GM21825 (cell line): ENCODE data around the gene TMEM37.

Experiments used
- ATAC-seq: cut with Tn5 transposase; IDR thresholded peaks from one replicate; pipeline ENCODE4 v1.9.1; 2021; ENCODE audit warnings: mild to moderate bottlenecking, moderate library complexity; ENCODE audit not compliant: unreplicated experiment

The TMEM37 gene

DNA sequence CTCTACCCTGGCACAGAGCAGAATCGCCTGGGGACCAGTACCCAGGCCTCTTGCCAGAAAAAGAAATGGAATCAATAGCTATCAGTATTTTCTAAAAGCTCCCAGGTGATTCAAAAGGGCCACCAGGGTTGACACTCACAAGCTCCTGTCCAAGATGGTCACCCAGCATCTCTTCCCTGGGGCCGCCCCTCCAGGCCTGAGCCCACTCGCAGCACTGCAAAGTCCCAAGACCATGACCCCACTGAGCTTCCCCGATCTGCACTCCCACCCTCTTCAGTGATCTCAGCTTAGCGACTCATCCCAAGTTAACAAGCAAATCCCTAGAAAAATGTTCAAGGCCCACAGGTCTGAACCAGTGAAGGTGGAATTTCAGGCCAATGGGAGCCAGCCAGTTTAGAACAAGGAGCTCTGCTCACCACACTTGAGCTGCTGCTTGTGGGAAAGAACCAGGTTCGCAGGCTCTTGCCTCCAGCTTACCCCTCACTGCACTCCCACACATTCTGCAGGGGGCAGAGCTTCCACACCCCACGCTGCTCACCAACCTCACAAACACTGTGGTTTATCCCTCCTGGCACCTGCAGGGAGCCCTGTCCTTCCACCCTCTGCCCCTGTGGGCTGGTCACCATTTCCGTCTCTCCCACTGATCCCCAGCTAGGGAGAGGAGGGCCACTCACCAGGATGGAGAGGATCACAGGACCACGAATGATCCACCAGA is 19.8 kb downstream of the TMEM37 start:
- no peak for ATAC-seq

DNA sequence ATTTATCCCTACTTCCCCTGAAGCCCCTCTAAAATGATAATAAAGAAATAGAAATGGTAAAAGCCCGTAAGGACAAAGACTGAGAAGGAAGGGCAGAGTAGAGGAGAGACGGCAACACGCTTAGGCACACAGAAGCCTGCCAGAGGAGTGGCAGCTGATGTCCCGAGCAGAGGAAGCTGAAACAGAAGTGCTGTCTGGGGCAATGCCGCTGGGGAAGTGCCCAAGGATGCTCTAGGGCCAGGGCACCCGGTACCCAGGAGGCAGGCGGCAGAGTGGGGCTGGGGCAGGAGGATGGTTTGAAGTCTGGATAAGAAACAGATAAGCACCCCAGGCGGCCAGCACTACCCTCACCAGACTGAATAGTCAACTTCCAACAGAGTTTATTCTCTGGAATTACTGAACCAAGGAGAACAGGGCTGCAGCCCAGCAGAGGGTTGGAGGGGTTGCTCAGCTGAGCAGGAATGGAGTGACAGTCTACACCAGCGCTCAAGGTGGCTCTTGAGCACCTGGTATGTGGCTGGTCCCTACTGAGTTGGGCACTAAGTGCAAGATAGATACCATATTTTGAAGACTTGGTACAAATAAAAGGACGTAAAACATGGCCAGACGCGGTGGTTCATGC is 22.4 kb downstream of the TMEM37 start:
- ATAC-seq: no peak

DNA sequence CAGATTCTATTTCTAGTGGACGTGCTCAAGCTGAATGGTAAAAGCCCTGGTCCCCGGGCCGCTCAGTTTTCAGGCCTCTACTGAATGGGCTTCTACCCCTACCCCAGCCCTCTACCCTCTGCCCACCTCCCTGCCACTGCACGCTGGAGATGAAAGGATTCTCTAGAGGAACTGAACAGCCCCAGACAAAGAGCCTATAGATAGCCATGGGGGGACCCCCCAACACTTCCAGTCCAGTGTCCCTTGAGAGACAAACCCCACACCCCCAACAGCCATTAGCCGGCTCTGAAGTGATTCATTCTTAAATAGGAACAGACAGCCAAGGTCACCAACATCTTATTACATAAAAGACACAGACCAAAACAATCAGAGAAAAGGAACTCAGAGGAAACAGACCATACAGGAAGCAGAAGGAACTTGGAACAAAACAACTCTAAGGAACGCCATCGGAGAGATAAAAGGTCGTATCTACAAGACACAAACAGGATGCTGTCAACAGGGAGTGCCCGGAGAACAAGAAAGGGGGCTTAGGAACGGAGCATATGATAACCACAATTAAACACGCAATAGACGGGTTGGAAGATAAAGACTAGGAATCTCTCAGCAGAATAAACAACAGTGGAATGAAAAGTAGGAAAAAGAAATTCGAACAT is 23.5 kb downstream of the TMEM37 start:
- ATAC-seq: no peak

DNA sequence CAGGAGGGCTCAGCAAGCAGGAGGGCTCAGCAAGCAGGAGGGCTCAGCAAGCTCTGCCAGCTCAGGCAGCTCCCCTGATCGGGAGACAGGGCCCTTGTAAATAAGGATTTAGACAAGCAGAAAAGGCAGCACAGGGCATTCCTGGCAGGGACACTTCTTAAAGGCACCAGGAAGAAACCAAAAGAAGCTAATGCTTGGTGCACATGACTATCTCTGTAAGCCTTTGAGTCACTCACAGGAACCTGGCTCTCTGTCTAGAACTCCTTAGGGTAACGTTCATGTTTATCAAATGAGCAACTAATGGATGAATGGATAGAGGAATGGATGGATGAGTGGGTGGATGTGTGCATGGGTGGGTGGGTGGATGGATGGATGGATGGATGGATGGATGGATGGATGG is 28.4 kb downstream of the TMEM37 start:
- no peak for ATAC-seq

DNA sequence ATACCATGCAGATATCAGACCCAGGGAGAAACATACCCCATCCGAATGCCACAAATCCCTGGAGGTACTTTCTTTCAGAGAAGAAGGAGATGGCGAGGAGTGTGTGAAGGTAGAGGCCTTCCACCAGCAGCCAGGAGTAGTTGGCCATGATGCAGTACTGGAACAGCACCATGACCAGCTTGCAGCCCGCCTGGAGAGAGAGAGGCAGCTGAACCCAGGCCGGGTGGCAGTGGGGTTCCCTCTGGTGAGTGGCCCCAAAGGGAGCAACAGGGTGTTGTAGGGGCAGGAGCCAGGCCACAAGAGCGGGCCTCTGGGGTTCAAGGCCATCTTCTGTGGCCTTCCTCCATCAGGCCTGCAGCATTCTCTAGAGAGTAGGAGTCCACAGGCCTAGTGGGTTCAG is 30.2 kb downstream of the TMEM37 start:
- ATAC-seq: no peak

DNA sequence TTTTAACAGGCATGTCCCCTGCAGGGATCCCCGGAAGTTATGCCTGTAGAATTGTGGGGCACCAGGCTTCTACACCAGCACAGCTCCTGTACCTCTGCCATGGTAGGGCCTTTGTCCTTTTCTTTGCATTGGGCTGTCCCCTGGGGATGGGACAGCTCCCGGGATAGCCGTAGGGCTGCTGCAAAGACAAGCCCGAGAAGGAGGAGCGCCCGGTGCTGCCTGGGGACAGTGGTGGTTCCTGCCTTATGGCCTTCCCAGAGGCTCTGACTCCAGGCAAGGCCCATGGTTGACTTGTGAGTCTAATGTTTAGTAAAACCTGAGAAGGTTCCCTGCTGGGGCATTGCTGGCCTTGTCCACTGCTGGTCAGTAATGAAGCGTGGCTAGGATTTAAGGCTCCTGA is 30.9 kb downstream of the TMEM37 start:
- no peak for ATAC-seq

DNA sequence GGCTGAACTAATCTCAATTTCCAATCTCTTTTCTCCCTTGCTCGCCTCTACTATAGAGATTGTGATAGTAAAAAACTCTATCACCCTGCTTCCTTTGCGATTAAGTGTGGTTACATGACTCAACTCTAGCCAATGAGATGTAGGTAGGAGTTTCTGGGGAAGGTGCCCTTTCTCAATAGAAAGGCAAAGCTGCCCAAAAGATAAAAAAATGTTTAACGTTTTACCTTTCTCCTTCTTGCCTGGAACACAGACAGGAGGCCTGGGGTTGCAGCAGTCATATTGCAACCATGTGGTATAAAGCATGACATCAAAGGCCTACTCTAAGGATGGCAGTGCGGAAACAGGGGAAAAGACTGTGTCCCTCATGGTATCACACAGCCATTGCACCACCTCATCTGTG is 31.5 kb downstream of the TMEM37 start:
- no peak for ATAC-seq

DNA sequence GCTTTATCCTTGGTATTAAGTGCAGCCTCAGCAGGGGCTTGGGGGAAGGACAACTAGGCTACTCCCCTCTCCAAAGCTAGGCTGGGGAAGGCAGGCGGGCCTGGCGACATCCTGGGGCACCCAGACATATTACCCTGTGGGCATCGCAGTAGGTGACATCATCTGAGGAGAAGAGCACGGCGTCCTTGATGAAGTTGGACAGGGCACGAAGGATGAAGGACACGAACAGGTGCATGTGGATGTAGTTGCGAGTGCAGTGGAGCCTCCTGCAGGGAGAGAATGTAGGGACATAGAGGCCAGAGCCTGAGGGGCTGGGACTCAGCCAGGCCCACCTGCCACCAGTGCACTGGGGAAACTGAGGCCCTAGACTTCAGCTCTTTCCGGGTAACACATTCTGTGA is 32.3 kb downstream of the TMEM37 start:
- ATAC-seq: no peak

DNA sequence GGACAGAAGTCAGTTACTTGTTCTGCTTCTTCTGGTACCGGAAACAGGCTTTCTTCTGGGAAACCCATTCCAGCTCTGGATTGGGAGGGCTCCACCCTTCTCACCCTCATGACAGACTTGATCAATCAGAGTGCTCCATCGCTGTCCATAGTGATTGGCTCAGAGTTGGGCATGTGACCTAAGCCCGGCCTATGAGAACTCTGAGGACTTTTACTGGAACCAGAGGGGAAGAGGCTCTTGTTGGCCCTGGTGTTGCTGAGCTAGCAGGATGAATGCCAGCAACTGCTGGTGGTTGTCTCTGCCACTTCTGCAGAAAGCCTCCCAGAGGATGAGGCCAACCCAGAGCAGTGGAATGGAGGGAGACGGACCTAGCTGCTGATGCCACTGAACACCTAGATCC is 33.3 kb downstream of the TMEM37 start:
- no peak for ATAC-seq

DNA sequence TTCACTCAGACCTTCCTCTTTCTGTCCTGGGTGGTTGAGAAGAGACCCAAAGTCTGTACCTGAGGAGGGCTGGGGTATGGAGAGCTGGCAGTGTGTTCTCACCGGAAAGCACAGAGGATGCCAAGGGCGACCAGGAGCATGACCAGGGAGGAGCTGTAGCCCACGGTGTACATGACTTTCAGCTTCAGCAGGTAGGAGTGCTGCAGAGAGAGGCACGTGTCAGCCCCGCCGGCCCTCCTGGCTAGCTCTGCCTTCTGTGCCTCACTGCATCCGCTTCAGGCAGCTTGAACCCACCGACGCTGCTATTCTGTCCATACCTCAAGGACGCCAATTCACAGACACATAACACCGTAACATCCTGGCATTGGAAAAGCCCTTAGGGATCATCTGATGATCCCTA is 34.0 kb downstream of the TMEM37 start:
- no peak for ATAC-seq

DNA sequence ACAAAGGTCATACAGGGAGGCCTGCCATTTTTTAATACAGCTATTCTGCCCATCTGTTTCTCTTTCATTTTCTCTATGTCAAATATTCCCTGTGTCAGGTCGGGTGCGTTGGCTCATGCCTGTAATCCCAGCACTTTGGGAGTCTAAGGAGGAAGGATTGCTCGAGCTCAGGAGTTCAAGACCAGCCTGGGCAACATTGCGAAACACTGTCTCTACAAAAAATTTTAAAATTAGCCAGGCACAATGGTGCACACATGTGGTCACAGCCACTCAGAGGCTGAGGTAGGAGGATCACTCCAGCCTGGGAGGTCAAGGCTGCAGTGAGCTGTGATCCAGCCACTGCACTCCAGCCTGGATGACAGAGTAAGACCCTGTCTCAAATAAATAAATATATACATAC is 34.7 kb downstream of the TMEM37 start:
- no peak for ATAC-seq

DNA sequence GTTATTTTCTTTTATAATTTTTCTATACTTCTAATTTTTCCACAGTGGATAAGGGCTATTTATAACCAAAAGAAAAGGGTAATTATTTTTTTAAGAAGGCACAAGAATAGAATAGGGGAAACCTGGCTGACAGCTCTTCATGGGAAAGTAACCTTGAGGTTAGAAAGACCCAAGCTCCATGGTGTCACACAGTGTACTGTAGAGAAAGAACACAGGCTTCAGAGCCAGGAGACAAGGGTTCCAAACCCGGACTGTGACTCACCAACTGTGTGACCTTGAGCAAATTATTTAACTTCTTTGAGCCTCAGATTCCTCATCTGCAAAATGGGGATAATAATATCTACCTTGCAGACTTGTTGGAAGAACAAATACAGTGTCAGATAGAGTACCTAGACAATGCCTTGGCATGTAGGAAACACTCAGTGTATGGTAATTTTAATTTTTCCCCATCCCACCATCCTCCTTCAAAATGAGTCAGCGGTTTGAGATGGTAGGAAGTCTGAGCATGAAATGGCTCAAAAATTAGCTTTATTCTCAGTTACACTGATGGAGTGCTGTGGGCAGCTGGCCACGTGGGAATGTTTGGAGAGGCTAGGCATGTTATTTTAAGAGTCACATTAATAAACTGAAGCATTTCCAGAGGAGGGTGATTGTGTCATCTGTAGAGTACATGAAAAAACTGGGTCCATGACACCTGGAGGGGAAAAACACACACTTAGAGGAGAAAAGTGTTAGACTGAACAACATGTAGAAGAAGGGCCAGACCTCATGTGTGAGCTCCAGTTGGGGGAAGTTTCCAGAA is 36.7 kb downstream of the TMEM37 start:
- ATAC-seq: no peak

DNA sequence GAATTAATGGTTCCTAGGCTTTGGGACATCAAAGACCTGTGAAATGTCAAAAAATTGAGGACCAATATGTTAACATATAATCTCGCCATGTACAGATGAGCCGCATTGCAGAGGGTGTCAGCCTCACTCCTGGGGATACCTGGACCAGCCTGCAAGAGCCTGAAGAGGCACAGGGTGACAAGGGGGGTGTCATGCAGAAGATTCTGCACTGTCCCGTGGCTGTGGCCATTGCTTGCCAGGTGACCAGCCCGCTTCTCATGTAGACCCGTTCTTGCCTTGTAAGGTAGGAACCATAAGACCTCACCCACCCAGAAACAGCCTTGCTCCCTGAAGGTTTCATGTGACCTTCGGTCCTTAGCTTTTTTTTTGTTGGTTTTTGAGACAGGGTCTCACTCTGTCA is 37.5 kb downstream of the TMEM37 start:
- no peak for ATAC-seq

DNA sequence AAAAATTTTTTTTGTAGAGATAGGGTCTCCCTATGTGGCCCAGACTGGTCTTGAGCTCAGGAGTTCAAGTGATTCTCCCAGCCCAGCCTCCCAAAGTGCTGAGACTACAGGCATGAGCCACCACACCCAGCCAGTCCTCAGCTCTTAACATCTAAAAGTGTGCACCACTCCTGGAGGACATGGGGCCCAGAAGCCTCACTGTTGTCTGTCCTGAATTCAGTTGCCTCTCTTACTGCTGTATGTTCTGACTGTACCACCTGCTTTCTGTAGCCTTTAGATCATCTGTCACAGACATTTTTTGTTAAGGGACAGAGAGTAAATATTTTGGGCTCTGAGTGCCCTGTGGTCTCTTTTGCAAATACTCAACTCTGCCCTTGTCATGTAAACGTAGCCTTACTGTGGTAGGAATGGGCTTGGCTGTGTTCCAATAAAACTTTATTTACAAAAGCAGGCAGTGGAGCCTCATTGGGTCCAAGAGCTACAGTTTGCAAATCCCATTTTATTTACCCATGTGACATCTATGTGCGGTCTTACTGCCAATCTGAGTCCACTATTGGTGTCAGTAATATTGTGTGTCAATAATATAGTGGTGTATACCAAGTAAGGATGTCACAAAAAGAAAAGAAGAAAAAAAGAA is 38.1 kb downstream of the TMEM37 start:
- no peak for ATAC-seq

DNA sequence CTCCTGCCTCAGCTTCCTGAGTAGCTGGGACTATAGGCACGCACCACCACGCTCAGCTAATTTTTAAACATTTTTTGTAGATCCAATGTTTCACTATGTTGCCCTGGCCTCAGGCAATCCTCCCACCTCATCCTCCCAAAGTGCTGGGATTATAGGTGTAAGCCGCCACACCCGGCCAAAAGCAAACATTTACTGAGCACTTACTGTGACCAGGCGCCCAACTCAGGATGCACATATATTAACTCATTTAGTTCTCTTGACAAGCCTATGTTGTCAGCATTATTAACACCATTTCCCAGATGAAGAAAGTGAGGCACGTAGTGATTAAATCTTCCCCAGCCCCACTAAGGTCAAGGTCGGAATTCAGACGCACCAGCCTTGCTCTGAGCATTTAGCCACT is 41.1 kb downstream of the TMEM37 start:
- ATAC-seq: no peak

DNA sequence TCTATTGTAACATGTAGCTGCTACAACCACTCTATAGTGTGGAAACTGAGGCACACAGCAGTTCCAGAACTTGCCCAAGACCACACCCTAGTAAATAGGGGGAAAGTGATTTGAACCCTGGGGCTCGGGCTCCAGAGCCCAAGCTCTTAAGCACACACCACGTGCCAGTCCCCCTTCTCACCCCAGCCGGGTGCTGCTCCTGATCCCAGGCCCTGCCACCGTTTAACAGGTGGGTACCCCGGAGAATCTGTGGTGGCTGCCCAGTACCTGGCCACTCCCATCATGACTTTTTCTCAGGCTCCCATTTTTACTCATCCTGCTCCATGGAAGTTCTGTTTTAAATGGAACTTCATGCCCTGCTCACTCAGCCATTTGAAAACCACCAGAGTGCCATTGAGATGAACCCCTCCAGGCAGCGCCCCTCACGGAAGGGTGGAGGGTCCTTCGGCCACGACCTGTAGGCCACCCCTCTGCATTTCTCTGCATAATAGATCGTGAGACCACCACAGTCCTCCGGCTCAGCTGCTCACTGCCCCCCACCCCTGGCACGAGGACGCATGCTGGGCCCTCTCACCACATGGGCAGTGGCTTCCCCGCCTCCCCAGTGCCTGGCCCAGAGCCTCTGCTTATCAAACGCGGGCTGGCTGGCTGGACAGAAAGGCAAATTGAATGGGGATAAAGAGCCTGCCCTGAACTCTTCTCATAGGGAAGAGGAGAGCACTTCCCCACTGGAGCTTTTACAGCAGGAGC is 42.1 kb downstream of the TMEM37 start:
- ATAC-seq: no peak

DNA sequence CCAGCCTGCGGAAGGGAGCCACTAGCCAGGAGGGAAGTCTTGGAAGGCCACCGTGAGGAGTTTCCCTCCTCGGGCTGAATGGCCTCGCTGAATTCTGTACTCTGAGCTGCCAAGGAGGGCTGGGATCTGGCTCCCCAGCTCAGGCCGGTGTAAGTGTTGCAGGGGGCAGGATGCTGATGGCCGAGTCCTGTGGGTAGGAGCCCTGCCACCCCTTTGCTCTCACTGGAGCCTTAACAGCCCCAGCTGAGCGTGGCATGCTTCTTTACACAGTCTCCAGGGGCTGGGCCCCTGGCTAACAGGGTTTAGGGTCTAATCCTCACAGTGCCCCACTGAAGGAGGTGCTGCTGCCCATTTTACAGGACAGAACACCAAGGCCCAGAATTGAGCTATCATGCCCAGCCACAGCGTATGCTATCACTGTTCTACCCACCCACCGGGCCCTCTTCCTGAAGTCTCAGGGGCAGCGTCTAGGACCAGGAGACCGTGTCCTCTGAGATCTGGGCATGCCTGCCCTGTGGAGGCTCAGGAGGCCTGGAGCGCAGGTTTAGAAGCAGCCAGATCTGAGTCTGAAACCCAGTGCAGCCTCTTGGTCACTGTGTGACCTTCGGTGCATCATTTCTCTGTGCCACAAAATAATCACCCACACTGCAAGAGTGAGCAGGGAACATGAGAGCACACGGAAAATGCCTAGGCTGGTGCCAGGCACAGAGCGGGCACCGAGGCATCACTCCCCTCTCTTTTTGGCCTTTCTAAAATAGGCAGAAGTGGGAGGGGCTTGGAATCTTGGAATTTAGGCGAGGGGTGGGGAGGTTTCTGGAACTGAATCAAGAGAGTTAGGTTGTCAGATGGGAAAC is 42.9 kb downstream of the TMEM37 start:
- no peak for ATAC-seq

DNA sequence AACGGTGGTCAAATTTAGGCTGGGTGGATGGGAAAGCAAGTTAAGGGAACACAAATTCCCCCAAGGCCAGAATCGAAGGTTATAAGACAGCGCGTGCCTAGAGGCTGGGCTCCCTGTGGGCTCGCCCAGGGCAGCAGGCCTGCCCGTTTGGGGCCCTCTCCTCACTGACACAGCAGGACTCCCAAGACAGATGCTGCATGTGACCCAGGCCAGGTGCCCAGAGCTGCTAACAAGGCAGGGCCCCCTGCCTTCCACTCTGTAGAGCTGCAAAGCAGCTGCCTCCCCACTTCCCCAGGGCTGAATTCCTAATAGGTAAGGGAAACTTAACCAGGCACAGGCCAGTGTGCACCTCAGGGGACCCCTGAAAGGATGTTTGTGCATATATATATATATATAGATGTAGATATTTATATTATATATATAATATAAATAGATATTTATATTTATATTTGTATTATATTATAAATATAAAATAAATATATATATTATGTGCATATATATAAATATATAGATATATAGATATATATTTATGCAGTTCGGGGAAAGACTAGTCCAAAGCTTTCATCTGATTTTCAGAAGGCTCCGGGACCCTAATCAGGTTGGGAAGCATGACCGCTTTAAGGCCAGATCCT is 43.7 kb downstream of the TMEM37 start:
- ATAC-seq: no peak

DNA sequence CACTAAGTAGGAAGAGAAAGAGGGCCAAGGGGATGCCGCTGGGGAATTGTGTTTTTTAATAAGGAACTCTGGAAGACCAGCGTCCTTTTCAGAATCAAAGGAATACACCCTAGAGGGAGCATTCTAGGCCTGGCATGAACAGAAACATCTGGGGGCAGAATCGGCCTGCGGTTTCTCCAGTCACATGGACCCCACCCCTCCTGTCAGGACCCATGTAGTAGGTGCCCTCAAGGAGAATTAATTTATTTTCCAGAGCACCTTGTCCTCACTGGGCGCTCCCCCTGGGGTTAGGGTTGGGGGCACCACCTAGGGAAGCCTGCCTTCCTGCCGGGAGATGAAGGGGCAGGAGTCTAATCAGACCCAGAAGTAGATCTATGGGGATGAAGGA is 44.2 kb downstream of the TMEM37 start:
- no peak for ATAC-seq
